Gastroesophageal sphincter (tissue), 3 donors: ENCODE data around the gene METRNL.

ENCODE experiments used
- CTCF ChIP-seq, 4 experiments: fragments of 200-600 bp in 2 of 4; fragments of 450-650 bp in 2 of 4; sonication (generic) in 1 of 4; IDR thresholded peaks; one replicate each; pipeline ENCODE4 v1.5.1; 2017 to 2019; ENCODE audit warnings: antibody characterized with exemption in 4 of 4, mild to moderate bottlenecking in 2 of 4, moderate library complexity in 2 of 4
- EP300 ChIP-seq: sonication (generic); formaldehyde crosslinking; IDR thresholded peaks from one replicate; pipeline ENCODE4 v1.6.1; 2017; ENCODE audit warnings: antibody characterized with exemption, mild to moderate bottlenecking
- POLR2A ChIP-seq, 2 donors: fragments of 450-650 bp; IDR thresholded peaks; one replicate each; pipeline ENCODE4 v1.6.1; 2017; ENCODE audit warnings: antibody characterized with exemption in 2 of 2, mild to moderate bottlenecking in 2 of 2, moderate library complexity in 1 of 2

GRCh38 chr17:83036193-83036592 is 43.2 kb upstream of the METRNL start:
- TF ChIP-seq CTCF (IDR thresholded peaks at IDR 0.05): no peak
- TF ChIP-seq POLR2A (IDR thresholded peaks at IDR 0.05): no peak
- no peak for TF ChIP-seq EP300
